Measurements from ENCODE around the gene SH3RF1.

The SH3RF1 gene

DNA sequence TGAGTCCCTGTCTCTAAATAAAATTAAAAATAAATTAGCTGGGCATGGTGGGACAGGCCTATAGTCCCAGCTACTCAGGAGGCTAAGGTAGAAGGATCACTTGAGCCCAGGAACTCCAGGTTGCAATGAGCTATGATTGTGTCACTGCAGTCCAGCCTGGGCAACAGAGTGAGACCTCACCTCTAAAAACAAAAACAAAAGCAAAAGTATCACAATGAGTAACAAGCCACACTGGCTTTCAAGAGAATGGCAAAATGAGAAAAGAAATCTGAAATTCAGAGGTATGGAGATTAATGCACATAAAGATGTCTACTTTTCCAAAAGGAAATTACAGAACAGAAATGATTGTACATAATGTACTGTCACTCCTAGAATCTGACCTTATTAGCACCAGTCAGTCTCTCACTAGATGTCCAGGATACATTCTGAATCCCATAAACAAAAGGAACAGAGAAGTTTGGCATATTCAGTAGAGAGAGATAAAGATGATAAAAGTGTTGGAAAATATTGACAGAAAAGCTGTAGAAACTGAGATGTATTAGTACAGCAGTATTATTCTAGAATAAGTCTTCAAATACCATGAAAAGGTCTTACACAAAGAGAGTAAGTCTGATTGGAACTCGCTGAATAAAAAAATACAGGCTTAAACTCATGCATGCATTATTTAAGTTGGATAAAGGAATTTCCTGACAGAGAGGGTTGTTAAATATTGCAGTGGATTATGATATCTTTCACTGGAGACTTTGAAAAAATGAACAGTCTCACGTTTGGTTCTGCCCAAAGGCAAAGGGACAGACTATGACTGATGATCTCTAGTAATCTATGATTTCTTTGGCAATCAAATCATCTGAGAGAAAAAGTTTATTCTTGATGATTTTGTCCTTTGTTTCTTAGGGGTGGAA lies 102.5 kb downstream of the SH3RF1 start:
- H3K4me3 ChIP-seq (ENCODE audit: low read depth, low read length) = no peak overlapping the region
- H3K36me3 ChIP-seq (replicated peaks) = no peaks in the 10 kb centered on the region
- H3K27ac ChIP-seq = no peak overlapping the region
- H3K27me3 ChIP-seq (replicated peaks) = no peaks in the 10 kb centered on the region
- TF ChIP-seq, protein P1, sequence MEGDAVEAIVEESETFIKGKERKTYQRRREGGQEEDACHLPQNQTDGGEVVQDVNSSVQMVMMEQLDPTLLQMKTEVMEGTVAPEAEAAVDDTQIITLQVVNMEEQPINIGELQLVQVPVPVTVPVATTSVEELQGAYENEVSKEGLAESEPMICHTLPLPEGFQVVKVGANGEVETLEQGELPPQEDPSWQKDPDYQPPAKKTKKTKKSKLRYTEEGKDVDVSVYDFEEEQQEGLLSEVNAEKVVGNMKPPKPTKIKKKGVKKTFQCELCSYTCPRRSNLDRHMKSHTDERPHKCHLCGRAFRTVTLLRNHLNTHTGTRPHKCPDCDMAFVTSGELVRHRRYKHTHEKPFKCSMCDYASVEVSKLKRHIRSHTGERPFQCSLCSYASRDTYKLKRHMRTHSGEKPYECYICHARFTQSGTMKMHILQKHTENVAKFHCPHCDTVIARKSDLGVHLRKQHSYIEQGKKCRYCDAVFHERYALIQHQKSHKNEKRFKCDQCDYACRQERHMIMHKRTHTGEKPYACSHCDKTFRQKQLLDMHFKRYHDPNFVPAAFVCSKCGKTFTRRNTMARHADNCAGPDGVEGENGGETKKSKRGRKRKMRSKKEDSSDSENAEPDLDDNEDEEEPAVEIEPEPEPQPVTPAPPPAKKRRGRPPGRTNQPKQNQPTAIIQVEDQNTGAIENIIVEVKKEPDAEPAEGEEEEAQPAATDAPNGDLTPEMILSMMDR (IDR thresholded peaks at IDR 0.05; ENCODE audit: low read depth, low read length, missing control alignments) = no peak
- in situ Hi-C loops (cut with HindIII; ENCODE audit: low pct_ligation_motif_present, low sequenced_read_pairs) = no loop called here
- no peak for DNase-seq

DNA sequence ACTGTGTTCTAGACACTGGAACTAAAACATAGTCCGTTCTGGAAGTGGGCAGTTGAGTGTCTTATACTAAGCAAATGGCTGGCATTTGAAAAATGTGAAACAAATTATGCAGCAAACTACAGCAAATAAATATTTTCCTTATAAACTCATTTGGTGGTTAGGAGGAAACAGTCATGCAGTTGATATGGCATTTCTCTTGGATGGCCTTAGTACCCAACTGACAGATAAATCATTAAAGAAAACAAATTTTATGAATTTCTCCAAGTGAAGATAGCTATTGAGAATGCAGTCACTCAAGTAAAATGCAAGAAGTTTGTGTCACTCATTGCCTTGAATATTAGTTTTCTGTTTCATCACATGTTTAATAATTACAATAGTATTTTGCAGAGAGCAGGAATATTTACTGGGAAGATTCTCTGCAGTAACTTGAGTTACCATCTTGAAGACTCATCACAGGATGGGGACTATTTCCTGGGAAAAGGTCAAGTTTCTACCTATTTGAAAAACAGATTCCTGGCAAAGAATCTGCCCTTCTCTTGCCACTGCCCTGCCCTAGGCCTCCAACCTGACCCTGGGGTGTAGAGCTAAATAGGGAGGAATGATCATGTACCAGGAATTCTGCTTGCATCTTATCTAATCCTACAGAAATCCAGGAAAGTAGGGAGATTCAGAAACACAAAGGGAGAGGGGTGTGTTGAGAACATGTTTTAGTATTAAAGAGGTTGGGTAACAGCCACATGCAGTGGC lies 105.9 kb downstream of the SH3RF1 start:
- no peak overlapping the region for H3K4me3 ChIP-seq (ENCODE audit: low read depth, low read length)
- H3K36me3 ChIP-seq (replicated peaks) = no peaks in the 10 kb centered on the region
- H3K27me3 ChIP-seq (replicated peaks) = no peaks in the 10 kb centered on the region
- H3K27ac ChIP-seq = no peak overlapping the region
- in situ Hi-C loops (cut with HindIII; ENCODE audit: low pct_ligation_motif_present, low sequenced_read_pairs) = no loop called here
- TF ChIP-seq, protein P1 (IDR thresholded peaks at IDR 0.05; ENCODE audit: low read depth, low read length, missing control alignments) = no peak
- no peak for DNase-seq

DNA sequence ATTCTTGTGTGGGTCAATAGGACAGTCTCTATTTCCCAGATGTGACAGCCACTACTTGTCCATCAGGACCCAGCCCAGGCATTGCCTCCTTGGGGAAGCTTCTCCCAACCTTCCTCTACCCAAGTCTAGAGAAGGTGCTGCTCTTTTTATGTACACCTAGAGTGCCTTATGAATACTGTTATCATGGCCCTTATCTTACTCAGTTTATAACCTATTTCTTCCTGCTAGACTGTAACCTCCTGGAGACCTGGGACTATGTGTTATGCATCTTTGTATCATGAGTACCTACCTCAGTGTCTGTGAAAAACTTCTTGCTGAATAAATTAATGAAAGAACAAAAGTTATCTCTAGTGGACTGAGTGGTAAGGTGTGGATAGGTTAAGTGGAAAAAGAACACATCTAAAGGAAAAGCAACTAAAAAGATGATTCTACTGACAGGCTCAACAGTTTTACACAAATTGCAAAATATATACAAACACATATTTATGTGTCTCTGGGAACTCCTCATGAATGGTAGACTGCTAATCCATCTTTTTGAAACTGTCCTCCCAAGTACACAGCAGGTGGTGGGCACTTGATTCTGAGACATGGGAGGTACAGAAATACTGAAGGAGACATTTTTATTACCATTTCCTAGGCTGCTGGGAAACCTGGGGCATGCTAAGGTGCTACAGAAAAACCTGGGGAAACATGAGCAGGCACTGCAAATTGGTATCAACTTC lies 106.6 kb downstream of the SH3RF1 start:
- no peak for DNase-seq
- H3K4me3 ChIP-seq (ENCODE audit: low read depth, low read length) = no peak overlapping the region
- in situ Hi-C loops (cut with HindIII; ENCODE audit: low pct_ligation_motif_present, low sequenced_read_pairs) = no loop called here
- H3K36me3 ChIP-seq (replicated peaks) = no peaks in the 10 kb centered on the region
- no peaks in the 10 kb centered on the region for H3K27me3 ChIP-seq (replicated peaks)
- no peak overlapping the region for H3K27ac ChIP-seq
- TF ChIP-seq, protein P1 (IDR thresholded peaks at IDR 0.05; ENCODE audit: low read depth, low read length, missing control alignments) = no peak

DNA sequence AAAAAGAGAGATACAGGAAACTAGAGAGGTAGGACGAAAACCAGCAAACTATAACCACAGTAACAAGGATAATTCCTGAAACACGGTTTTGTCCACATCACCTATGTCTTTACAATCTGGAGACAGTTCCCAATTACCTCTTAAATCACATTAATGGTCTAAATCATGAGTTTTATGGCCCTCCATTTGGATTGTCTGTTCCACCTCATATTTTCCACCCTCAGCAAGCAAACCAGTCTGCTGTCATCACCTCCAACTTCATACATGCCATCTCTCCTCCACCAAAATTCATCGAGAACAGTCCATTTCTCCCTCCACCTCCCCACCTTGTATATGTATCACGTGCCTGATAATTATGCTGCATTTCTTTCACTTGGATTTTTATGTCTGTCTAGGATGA lies 107.3 kb downstream of the SH3RF1 start:
- no peaks in the 10 kb centered on the region for H3K27me3 ChIP-seq (replicated peaks)
- in situ Hi-C loops (cut with HindIII; ENCODE audit: low pct_ligation_motif_present, low sequenced_read_pairs) = no loop called here
- no peak overlapping the region for H3K4me3 ChIP-seq (ENCODE audit: low read depth, low read length)
- TF ChIP-seq, protein P1 (IDR thresholded peaks at IDR 0.05; ENCODE audit: low read depth, low read length, missing control alignments) = no peak
- no peak overlapping the region for H3K27ac ChIP-seq
- H3K36me3 ChIP-seq (replicated peaks) = no peaks in the 10 kb centered on the region
- DNase-seq = no peak

DNA sequence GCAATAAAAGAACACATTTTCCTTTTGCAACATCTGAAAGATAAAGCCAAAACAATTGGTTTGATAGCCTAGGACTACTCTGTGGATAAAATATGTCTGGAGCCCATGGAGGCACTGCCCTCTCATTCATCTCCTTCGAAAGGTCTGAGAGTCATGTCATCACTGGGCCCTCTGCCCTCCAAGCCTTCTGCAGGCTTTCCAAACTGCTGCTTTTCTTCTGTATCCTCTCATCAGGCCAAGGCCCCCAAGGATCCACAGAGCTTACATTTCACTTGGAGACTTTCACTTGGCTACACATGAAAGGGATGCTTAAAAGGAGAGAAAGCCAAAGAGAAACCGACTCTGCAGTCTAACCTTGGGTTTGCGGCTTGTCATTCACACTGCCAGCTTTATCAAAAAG lies 109.9 kb downstream of the SH3RF1 start:
- no peak for DNase-seq
- TF ChIP-seq, protein P1 (IDR thresholded peaks at IDR 0.05; ENCODE audit: low read depth, low read length, missing control alignments) = no peak

More for the DNA sequence above, 109.9 kb downstream of the SH3RF1 start:
- in situ Hi-C loops (cut with HindIII; ENCODE audit: low pct_ligation_motif_present, low sequenced_read_pairs) = no loop called here
- Histone ChIP-seq H3K36me3 (replicated peaks) (peaks cover 3% of the 10 kb centered on the region), H3K27me3 (replicated peaks) (no peaks in the 10 kb centered on the region), H3K4me3 (ENCODE audit: low read depth, low read length) (no peak overlapping the region), H3K27ac (no peak overlapping the region)

Measured in brain microvascular endothelial cell (primary cell).